Measurements from ENCODE around the gene PRELID3B.

The PRELID3B gene

DNA sequence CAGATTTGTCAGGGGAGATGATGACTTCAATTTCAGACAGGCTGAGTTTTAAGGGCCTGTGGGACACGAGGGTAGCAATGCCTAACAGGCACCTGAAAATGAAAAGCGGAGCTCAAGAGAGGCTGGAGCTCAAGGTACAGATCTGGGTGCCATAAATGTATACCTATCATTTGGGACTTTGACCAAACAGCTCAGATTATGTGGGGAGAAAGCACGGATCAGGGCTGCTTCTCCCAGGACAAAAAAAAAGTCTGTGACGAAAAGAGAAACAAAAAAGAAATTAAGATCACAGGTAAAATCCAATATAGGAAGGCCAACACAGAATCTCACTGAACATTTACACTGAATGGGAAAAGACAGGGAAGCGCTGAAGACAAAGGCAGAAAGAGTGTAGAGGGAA is 1.9 kb downstream of the PRELID3B start:
- Histone ChIP-seq H3K9me3 (no peaks in the 10 kb centered on the region), H3K4me3 (ENCODE audit: low read depth, low read length) (peak overlapping the region; percentile 15; the same call in 1 of the 2 replicates), H3K4me1 (peaks cover 9% of the 10 kb centered on the region), H3K36me3 (peaks cover 40% of the 10 kb centered on the region), H3K27me3 (no peaks in the 10 kb centered on the region)
- DNase-seq, result no peak
- TF ChIP-seq, protein P1, sequence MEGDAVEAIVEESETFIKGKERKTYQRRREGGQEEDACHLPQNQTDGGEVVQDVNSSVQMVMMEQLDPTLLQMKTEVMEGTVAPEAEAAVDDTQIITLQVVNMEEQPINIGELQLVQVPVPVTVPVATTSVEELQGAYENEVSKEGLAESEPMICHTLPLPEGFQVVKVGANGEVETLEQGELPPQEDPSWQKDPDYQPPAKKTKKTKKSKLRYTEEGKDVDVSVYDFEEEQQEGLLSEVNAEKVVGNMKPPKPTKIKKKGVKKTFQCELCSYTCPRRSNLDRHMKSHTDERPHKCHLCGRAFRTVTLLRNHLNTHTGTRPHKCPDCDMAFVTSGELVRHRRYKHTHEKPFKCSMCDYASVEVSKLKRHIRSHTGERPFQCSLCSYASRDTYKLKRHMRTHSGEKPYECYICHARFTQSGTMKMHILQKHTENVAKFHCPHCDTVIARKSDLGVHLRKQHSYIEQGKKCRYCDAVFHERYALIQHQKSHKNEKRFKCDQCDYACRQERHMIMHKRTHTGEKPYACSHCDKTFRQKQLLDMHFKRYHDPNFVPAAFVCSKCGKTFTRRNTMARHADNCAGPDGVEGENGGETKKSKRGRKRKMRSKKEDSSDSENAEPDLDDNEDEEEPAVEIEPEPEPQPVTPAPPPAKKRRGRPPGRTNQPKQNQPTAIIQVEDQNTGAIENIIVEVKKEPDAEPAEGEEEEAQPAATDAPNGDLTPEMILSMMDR (IDR thresholded peaks at IDR 0.05; ENCODE audit: low read depth, low read length), result no peak

DNA sequence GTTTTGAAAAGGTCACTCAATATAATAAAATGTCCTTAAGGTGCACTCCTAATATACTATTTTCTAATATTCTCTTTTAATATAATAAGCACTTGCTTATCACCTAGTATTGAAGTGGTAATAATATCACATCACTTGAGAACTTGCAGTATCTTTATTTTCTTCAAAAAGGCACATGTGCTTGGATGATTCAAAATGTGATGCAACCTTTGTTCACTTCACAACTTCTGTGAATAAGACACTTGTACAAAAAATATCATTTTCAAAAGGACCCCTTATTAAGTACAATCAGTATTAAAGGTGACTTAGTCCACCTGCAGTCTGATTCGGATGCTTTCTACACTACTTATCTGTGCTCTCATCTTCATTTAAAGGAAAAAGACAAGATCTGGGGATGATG is 3.4 kb downstream of the PRELID3B start:
- Histone ChIP-seq H3K4me3 (ENCODE audit: low read depth, low read length) (no peak overlapping the region), H3K27me3 (no peaks in the 10 kb centered on the region), H3K36me3 (peaks cover 48% of the 10 kb centered on the region), H3K9me3 (no peaks in the 10 kb centered on the region), H3K4me1 (peaks cover 9% of the 10 kb centered on the region)
- TF ChIP-seq, protein P1 (IDR thresholded peaks at IDR 0.05; ENCODE audit: low read depth, low read length), result no peak
- DNase-seq, result no peak

DNA sequence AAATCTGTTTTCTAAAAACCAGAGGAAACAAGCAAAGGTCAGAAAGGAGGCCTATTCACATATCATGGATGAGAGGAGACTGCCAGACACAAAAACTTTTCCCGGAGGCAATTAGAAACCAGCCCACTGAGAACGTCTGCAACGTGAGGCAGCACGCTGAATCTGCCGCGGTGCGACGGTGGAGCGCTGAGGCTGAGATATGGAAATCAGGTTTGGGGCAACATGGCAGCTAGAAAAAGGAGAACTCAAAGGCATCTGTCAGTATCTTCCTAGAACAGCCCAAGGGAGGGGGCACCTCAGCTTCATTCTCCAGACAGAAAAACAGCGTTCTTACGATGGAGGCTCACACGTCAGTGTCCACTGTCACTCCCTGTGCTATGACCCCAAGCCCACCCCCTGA is 5.2 kb downstream of the PRELID3B start:
- peaks cover 7% of the 10 kb centered on the region for H3K4me1 ChIP-seq
- H3K27me3 ChIP-seq, result no peaks in the 10 kb centered on the region
- H3K4me3 ChIP-seq (ENCODE audit: low read depth, low read length), result no peak overlapping the region
- H3K9me3 ChIP-seq, result no peaks in the 10 kb centered on the region
- TF ChIP-seq, protein P1 (IDR thresholded peaks at IDR 0.05; ENCODE audit: low read depth, low read length), result no peak
- no peak for DNase-seq
- H3K36me3 ChIP-seq, result peaks cover 48% of the 10 kb centered on the region

DNA sequence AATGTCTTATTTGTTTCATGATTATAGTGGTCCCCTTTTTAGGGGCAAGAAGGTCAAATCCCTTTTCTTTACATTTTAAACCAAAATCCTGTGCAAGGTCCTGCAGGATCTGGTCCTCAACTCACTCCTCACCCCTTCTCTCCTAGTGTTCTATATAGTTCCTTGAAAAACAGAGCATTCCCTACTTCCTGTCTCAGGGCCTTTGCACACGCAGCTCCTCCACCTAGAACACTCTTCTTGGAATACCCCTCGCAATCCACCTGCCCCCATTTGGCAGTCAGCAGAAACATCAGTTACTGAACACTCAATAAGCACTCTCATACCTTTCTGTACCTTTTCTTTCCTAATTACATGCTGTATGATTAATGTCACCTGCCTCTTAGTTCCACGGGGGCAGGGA is 7.2 kb downstream of the PRELID3B start:
- H3K36me3 ChIP-seq, result peaks cover 49% of the 10 kb centered on the region

DNA sequence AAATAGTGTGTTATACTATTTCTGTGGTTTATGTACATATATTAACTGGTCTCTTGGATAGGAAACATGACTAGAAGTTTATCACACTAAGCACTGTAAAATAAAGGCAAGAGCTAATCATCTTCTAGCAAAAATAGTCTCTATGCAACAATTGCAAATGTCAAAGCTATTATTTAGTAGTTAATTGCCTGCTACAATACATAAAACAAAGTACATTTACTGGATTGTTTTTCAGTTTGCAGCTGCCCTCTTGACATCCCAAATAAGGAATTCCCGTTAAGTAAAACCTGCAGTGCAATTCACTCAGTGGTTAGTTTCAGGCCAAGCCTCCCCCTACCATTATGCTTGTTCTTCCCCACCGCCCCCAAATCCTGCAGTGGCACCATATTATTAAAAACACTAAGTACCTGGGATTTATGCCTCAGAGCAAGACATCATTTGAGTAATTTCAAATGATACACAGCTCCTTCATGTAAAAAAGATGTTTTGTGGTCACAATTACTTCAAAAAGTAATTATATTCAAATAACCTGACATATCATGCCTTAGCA is 8.9 kb downstream of the PRELID3B start:
- DNase-seq, result no peak
- no peak overlapping the region for H3K4me3 ChIP-seq (ENCODE audit: low read depth, low read length)
- 0 out of 2 replicates have a peak, but pooled peaks cover 9% of the 10 kb centered on the region for H3K4me1 ChIP-seq
- H3K36me3 ChIP-seq, result peaks cover 60% of the 10 kb centered on the region
- H3K9me3 ChIP-seq, result no peaks in the 10 kb centered on the region
- H3K27me3 ChIP-seq, result no peaks in the 10 kb centered on the region
- TF ChIP-seq, protein P1 (IDR thresholded peaks at IDR 0.05; ENCODE audit: low read depth, low read length), result no peak

More for the DNA sequence above, 7.2 kb downstream of the PRELID3B start:
- DNase-seq, result no peak
- Histone ChIP-seq H3K27me3 (no peaks in the 10 kb centered on the region), H3K4me3 (ENCODE audit: low read depth, low read length) (no peak overlapping the region), H3K4me1 (peaks cover 7% of the 10 kb centered on the region), H3K9me3 (no peaks in the 10 kb centered on the region)
- TF ChIP-seq, protein P1 (IDR thresholded peaks at IDR 0.05; ENCODE audit: low read depth, low read length), result no peak

DNA sequence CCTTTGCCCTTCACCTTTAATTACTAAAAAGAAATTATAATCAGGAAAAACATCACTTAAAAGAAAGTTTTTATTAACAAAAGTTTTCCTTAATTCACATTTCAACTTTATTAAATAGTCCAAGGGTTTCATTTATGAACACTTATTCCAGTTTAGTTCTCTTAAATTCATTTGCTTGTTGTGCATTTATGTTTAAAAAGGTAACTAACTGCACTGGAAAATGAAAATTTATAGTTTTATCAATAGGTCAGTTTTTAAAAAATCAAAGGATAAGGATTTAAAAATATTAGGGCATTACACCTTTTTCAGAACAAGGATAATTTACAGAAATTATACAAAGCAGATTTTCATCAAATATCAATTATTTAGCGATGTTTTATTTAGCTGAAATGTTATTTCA is 9.5 kb downstream of the PRELID3B start:
- TF ChIP-seq, protein P1 (IDR thresholded peaks at IDR 0.05; ENCODE audit: low read depth, low read length), result no peak
- H3K9me3 ChIP-seq, result no peaks in the 10 kb centered on the region
- 0 out of 2 replicates have a peak, but pooled peaks cover 7% of the 10 kb centered on the region for H3K4me1 ChIP-seq
- peak overlapping the region; percentile 70 for H3K4me3 ChIP-seq (ENCODE audit: low read depth, low read length)
- H3K27me3 ChIP-seq, result no peaks in the 10 kb centered on the region
- H3K36me3 ChIP-seq, result peaks cover 64% of the 10 kb centered on the region
- no peak for DNase-seq

Data from BE2C (cell line).